Hepatocyte (in vitro differentiated cells): ENCODE measurements around the gene C1QBP. TPM values are rescaled to one million over a fixed set of nuclear protein-coding genes. Genes with fewer than 3 reads are reported as not detected.

Experiments
- DNase-seq: peaks from one replicate; pipeline ENCODE4 v3.0.0-alpha.2; 2016; ENCODE audit warnings: low spot score
- H2AFZ ChIP-seq: fragments of 200-600 bp; sonication (generic); 2 replicates; pipeline ENCODE4 v1.6.0; 2016; ENCODE audit warnings: antibody characterized with exemption, mild to moderate bottlenecking
- H3K27ac ChIP-seq: fragments of 200-600 bp; sonication (generic); 2 replicates; pipeline ENCODE4 v1.5.1; 2016; ENCODE audit warnings: mild to moderate bottlenecking
- H3K27me3 ChIP-seq: fragments of 200-600 bp; sonication (generic); 2 replicates; pipeline ENCODE4 v1.6.1; 2016
- H3K36me3 ChIP-seq: fragments of 200-600 bp; sonication (generic); replicated peaks from 2 replicates; pipeline ENCODE4 v1.5.1; 2016; ENCODE audit warnings: low read depth; ENCODE audit not compliant: insufficient read depth
- H3K4me1 ChIP-seq: fragments of 200-600 bp; sonication (generic); 2 replicates; pipeline ENCODE4 v1.5.1; 2016; ENCODE audit warnings: mild to moderate bottlenecking, moderate library complexity; ENCODE audit not compliant: insufficient read depth
- H3K4me2 ChIP-seq: fragments of 200-600 bp; sonication (generic); 2 replicates; pipeline ENCODE4 v1.6.0; 2016
- H3K4me3 ChIP-seq: fragments of 200-600 bp; sonication (generic); 2 replicates; pipeline ENCODE4 v1.5.1; 2016; ENCODE audit warnings: mild to moderate bottlenecking
- H3K79me2 ChIP-seq: fragments of 200-600 bp; sonication (generic); 2 replicates; pipeline ENCODE4 v1.6.0; 2017; ENCODE audit warnings: mild to moderate bottlenecking
- H3K9me2 ChIP-seq: fragments of 200-600 bp; sonication (generic); replicated peaks from 2 replicates; pipeline ENCODE4 v1.6.0; 2017; ENCODE audit warnings: mild to moderate bottlenecking; ENCODE audit not compliant: insufficient read depth
- H3K9me3 ChIP-seq: fragments of 200-600 bp; sonication (generic); 2 replicates; pipeline ENCODE4 v1.5.1; 2016; ENCODE audit warnings: low read depth, mild to moderate bottlenecking
- H4K20me1 ChIP-seq: fragments of 200-600 bp; sonication (generic); 2 replicates; pipeline ENCODE4 v1.6.0; 2016; ENCODE audit warnings: mild to moderate bottlenecking; ENCODE audit not compliant: insufficient read depth, poor library complexity, severe bottlenecking
- CTCF ChIP-seq: fragments of 200-600 bp; sonication (generic); IDR thresholded peaks from 2 replicates; pipeline ENCODE4 v1.5.1; 2016; ENCODE audit warnings: antibody characterized with exemption, mild to moderate bottlenecking; ENCODE audit not compliant: poor library complexity
- EZH2 ChIP-seq: fragments of 200-600 bp; sonication (generic); IDR thresholded peaks from 2 replicates; pipeline ENCODE4 v1.6.1; 2016; ENCODE audit warnings: antibody characterized with exemption, mild to moderate bottlenecking, borderline replicate concordance
- EZH2phosphoT487 ChIP-seq: fragments of 200-600 bp; sonication (generic); IDR thresholded peaks from one replicate; pipeline ENCODE4 v1.6.1; 2018; ENCODE audit warnings: antibody characterized with exemption, mild to moderate bottlenecking, low read depth, moderate library complexity; ENCODE audit not compliant: unreplicated experiment, severe bottlenecking
- WGBS: methylation state at CpG from one replicate; pipeline ENCODE4 v1.1.6; 2016; ENCODE audit warnings: low lambda C conversion rate; ENCODE audit errors: missing lambda C conversion rate; 5-methylcytosine and 5-hydroxymethylcytosine counted together
- polyA plus RNA-seq: library from polyadenylated mRNA; unstranded; fragments of >200 nt; fragmentation: Nextera tagmentation; extraction: Ambion mirVana; gene quantifications from 2 replicates; pipeline ENCODE4 v1.2.1, GENCODE V29; 2016
- total RNA-seq: library from RNA; depleted of rRNA; stranded (reverse); fragments of >200 nt; gene quantifications from 2 replicates; pipeline ENCODE4 v1.2.3, GENCODE V29; 2014

Gene C1QBP
- total and polyA plus RNA-seq, 2 experiments from 2014 or later, result 145 to 185 TPM

DNA sequence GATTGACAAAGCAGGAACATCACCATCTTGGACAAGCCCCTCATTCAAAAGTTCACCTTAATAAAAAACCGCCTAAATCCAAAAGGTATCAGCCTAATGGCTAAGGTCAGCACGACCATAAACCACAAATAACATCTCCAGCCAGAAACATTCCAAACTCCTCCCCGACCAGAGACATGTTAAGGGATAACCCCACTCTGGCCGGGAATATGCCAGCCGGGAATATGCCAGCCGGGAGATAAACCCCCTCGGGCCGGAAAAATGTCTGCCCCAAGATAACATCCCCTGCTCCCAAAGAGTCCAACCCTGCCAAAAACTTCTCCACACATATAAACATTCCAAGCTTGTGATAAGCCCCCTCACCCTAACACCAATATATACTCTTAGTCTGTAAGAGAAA lies 28.5 kb upstream of the C1QBP start:
- TF ChIP-seq EZH2, result no peak
- no peak for TF ChIP-seq EZH2phosphoT487
- TF ChIP-seq CTCF, result no peak
- no peaks in the 10 kb centered on the region for H4K20me1 ChIP-seq
- DNase-seq, result no peak
- H3K4me3 ChIP-seq, result peak overlapping the region; percentile 73
- peak overlapping the region; percentile 32 for H3K27ac ChIP-seq
- H3K27me3 ChIP-seq, result no peaks in the 10 kb centered on the region
- H3K79me2 ChIP-seq, result peaks cover 60% of the 10 kb centered on the region
- H3K36me3 ChIP-seq, result no peaks in the 10 kb centered on the region
- peaks cover 9% of the 10 kb centered on the region for H3K4me1 ChIP-seq
- peak overlapping the region; percentile 92 for H3K4me2 ChIP-seq
- no peaks in the 10 kb centered on the region for H3K9me3 ChIP-seq
- H2AFZ ChIP-seq, result peak overlapping the region; percentile 67
- H3K9me2 ChIP-seq, result no peaks in the 10 kb centered on the region
- WGBS, result 3% methylated on average over 8 of the region's 8 CpGs

DNA sequence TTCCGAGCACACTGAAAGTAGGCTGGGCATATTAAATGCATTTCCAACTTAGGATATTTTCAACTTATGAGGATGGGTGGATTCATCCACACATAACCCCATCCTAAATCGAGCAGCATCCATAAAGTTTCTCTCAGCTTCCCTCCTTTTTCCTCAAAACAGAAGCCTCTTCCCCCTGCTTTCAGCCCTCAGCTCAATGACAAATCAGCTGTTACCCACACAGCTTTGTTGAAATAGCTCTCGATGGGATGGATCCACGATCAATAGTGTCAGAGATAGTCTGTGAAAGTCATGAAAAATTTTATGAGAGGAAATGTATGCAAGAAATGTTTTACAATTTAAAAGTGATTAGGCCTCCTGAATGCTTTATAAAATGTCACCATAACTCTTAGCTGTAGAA lies 27.3 kb upstream of the C1QBP start:
- no peak for TF ChIP-seq EZH2
- no peak for TF ChIP-seq CTCF
- no peak for TF ChIP-seq EZH2phosphoT487
- Histone ChIP-seq H3K4me3 (no peak overlapping the region), H2AFZ (no peak overlapping the region), H3K36me3 (no peaks in the 10 kb centered on the region), H3K4me1 (peaks cover 9% of the 10 kb centered on the region), H3K9me3 (no peaks in the 10 kb centered on the region), H3K79me2 (peaks cover 64% of the 10 kb centered on the region), H3K27me3 (no peaks in the 10 kb centered on the region), H3K9me2 (no peaks in the 10 kb centered on the region), H4K20me1 (no peaks in the 10 kb centered on the region), H3K27ac (no peak overlapping the region), H3K4me2 (peak overlapping the region; percentile 92)
- no peak for DNase-seq
- WGBS, result 92% methylated on average over 4 of the region's 4 CpGs

GRCh38 chr17:5464717-5465507 lies 26.0 kb upstream of the C1QBP start:
- 87% methylated on average over 10 of the region's 10 CpGs for WGBS
- H3K4me1 ChIP-seq, result peaks cover 9% of the 10 kb centered on the region

More at GRCh38 chr17:5464717-5465507, 26.0 kb upstream of the C1QBP start:
- Histone ChIP-seq H3K4me3 (no peak overlapping the region), H3K9me2 (no peaks in the 10 kb centered on the region), H3K9me3 (no peaks in the 10 kb centered on the region), H3K27me3 (no peaks in the 10 kb centered on the region), H3K79me2 (peaks cover 64% of the 10 kb centered on the region), H2AFZ (no peak overlapping the region), H3K4me2 (no peak overlapping the region), H3K36me3 (no peaks in the 10 kb centered on the region), H3K27ac (no peak overlapping the region), H4K20me1 (no peaks in the 10 kb centered on the region)
- no peak for DNase-seq
- no peak for TF ChIP-seq CTCF
- no peak for TF ChIP-seq EZH2
- no peak for TF ChIP-seq EZH2phosphoT487
